H9 (cell line): ENCODE measurements around the gene LAGE3. TPM values are rescaled to one million over a fixed set of nuclear protein-coding genes. Genes with fewer than 3 reads are reported as not detected.

ENCODE experiments used
- DNase-seq: peaks from one replicate; pipeline ENCODE4 v3.0.0-alpha.2; 2017
- H2AFZ ChIP-seq: one replicate; pipeline ENCODE4 v1.6.1; 2013; ENCODE audit warnings: mild to moderate bottlenecking, low read length, control low read depth, moderate library complexity
- H2AK5ac ChIP-seq: 2 replicates; pipeline ENCODE4 v1.6.1; 2013; ENCODE audit warnings: low read length, control low read depth, mixed read lengths; ENCODE audit not compliant: insufficient read length
- H2BK120ac ChIP-seq: one replicate; pipeline ENCODE4 v1.6.1; 2013; ENCODE audit warnings: low read depth, mild to moderate bottlenecking, low read length, control low read depth, inconsistent platforms; ENCODE audit not compliant: poor library complexity, severe bottlenecking
- H2BK12ac ChIP-seq: 2 replicates; pipeline ENCODE4 v1.6.1; 2013; ENCODE audit warnings: low read length, control low read depth, mixed read lengths, low read depth; ENCODE audit not compliant: insufficient read length
- H2BK15ac ChIP-seq: 2 replicates; pipeline ENCODE4 v1.6.1; 2013; ENCODE audit warnings: low read depth, low read length, control low read depth
- H2BK20ac ChIP-seq: one replicate; pipeline ENCODE4 v1.6.1; 2013; ENCODE audit warnings: low read depth, mild to moderate bottlenecking, low read length, control low read depth, inconsistent platforms; ENCODE audit not compliant: poor library complexity, severe bottlenecking
- H2BK5ac ChIP-seq: 2 replicates; pipeline ENCODE4 v1.6.1; 2013; ENCODE audit warnings: low read length, control low read depth, mixed read lengths; ENCODE audit not compliant: insufficient read length
- H3K14ac ChIP-seq: 2 replicates; pipeline ENCODE4 v1.6.1; 2013; ENCODE audit warnings: low read length, control low read depth; ENCODE audit not compliant: insufficient read depth
- H3K18ac ChIP-seq: 2 replicates; pipeline ENCODE4 v1.6.1; 2013; ENCODE audit warnings: low read depth, mild to moderate bottlenecking, mixed read lengths, low read length, control low read depth; ENCODE audit not compliant: insufficient read length
- H3K23ac ChIP-seq: 2 replicates; pipeline ENCODE4 v1.6.1; 2013; ENCODE audit warnings: low read length, control low read depth, mixed read lengths, low read depth; ENCODE audit not compliant: insufficient read length
- H3K23me2 ChIP-seq: 2 replicates; pipeline ENCODE4 v1.6.1; 2013; ENCODE audit warnings: low read depth, mild to moderate bottlenecking, mixed read lengths, low read length, control low read depth; ENCODE audit not compliant: insufficient read length, poor library complexity, severe bottlenecking
- H3K27ac ChIP-seq: 2 replicates; pipeline ENCODE4 v1.5.1; 2013; ENCODE audit warnings: low read length, control low read depth, mixed read lengths, low read depth; ENCODE audit not compliant: insufficient read length
- H3K27me3 ChIP-seq: 2 replicates; pipeline ENCODE4 v1.6.1; 2013; ENCODE audit warnings: low read length, control low read depth, inconsistent platforms; ENCODE audit not compliant: insufficient read depth
- H3K4ac ChIP-seq: 2 replicates; pipeline ENCODE4 v1.6.1; 2013; ENCODE audit warnings: low read depth, mild to moderate bottlenecking, control low read depth, inconsistent platforms, low read length, moderate library complexity
- H3K4me1 ChIP-seq: 2 replicates; pipeline ENCODE4 v1.6.1; 2013; ENCODE audit warnings: low read length, control low read depth, inconsistent platforms; ENCODE audit not compliant: insufficient read depth
- H3K4me2 ChIP-seq: 2 replicates; pipeline ENCODE4 v1.6.1; 2013; ENCODE audit warnings: low read length, control low read depth, mixed read lengths; ENCODE audit not compliant: insufficient read length, insufficient read depth
- H3K56ac ChIP-seq: 2 replicates; pipeline ENCODE4 v1.6.1; 2013; ENCODE audit warnings: low read depth, mild to moderate bottlenecking, mixed read lengths, low read length, control low read depth; ENCODE audit not compliant: insufficient read length
- H3K79me1 ChIP-seq: 2 replicates; pipeline ENCODE4 v1.6.1; 2013; ENCODE audit warnings: low read depth, mild to moderate bottlenecking, moderate library complexity, low read length, control low read depth, inconsistent platforms; ENCODE audit not compliant: insufficient read depth, poor library complexity, severe bottlenecking
- H3K79me2 ChIP-seq: 2 replicates; pipeline ENCODE4 v1.6.1; 2013; ENCODE audit warnings: low read length, control low read depth, inconsistent platforms; ENCODE audit not compliant: insufficient read depth
- H3K9ac ChIP-seq: 2 replicates; pipeline ENCODE4 v1.6.1; 2013; ENCODE audit warnings: low read length, control low read depth, mixed read lengths; ENCODE audit not compliant: insufficient read length; ENCODE audit errors: extremely low read depth
- H3K9me3 ChIP-seq: one replicate; pipeline ENCODE4 v1.6.1; 2013; ENCODE audit warnings: low read depth, low read length, inconsistent platforms; ENCODE audit not compliant: control insufficient read depth
- H3T11ph ChIP-seq: one replicate; pipeline ENCODE4 v1.6.1; 2013; ENCODE audit warnings: mild to moderate bottlenecking, low read length, control low read depth, inconsistent platforms
- H4K20me1 ChIP-seq: one replicate; pipeline ENCODE4 v1.6.1; 2013; ENCODE audit not compliant: control insufficient read depth, insufficient read length, insufficient read depth
- H4K5ac ChIP-seq: 2 replicates; pipeline ENCODE4 v1.6.1; 2013; ENCODE audit warnings: low read depth, mild to moderate bottlenecking, mixed read lengths, low read length, control low read depth; ENCODE audit not compliant: insufficient read length
- H4K8ac ChIP-seq: replicated peaks from 2 replicates; pipeline ENCODE4 v1.6.1; 2013; ENCODE audit warnings: low read length, control low read depth, mixed read lengths, low read depth; ENCODE audit not compliant: insufficient read length
- H4K91ac ChIP-seq: 2 replicates; pipeline ENCODE4 v1.6.1; 2013; ENCODE audit warnings: low read depth, mild to moderate bottlenecking, moderate library complexity, mixed read lengths, low read length, control low read depth; ENCODE audit not compliant: insufficient read length
- H3K27ac Mint-ChIP-seq, 3 experiments: 2 replicates in 2 of 3; 3 replicates in 1 of 3; pipeline ENCODE4 v1.8.0; 2020 to 2021; ENCODE audit warnings: mixed read lengths in 3 of 3, mild to moderate bottlenecking in 1 of 3, moderate library complexity in 1 of 3
- H3K27me3 Mint-ChIP-seq: 2 replicates; pipeline ENCODE4 v1.8.0; 2021; ENCODE audit warnings: low read depth, mild to moderate bottlenecking, moderate library complexity, mixed read lengths
- H3K36me3 Mint-ChIP-seq, 3 experiments: 2 replicates in 2 of 3; 3 replicates in 1 of 3; pipeline ENCODE4 v1.8.0; 2020 to 2021; ENCODE audit warnings: low read depth in 3 of 3, mixed read lengths in 3 of 3; ENCODE audit not compliant: insufficient read depth in 1 of 3
- H3K4me1 Mint-ChIP-seq, 2 experiments: 2 replicates each; pipeline ENCODE4 v1.8.0; 2020; ENCODE audit warnings: mixed read lengths in 2 of 2
- H3K4me3 Mint-ChIP-seq, 2 experiments: 2 replicates in 1 of 2; 3 replicates in 1 of 2; pipeline ENCODE4 v1.8.0; 2020 to 2021; ENCODE audit warnings: mild to moderate bottlenecking in 2 of 2, mixed read lengths in 2 of 2, moderate library complexity in 1 of 2
- H3K9me3 Mint-ChIP-seq, 2 experiments: 2 replicates in 1 of 2; 3 replicates in 1 of 2; pipeline ENCODE4 v1.8.0; 2020; ENCODE audit warnings: mild to moderate bottlenecking in 2 of 2, mixed read lengths in 2 of 2, moderate library complexity in 1 of 2
- CTCF ChIP-seq: fragments of 200-600 bp; sonication (generic); conservative IDR thresholded peaks from 3 replicates; pipeline ENCODE4 v1.8.0; 2021; ENCODE audit warnings: antibody characterized with exemption, mild to moderate bottlenecking
- WGBS: extraction: QIAGEN DNeasy Blood & Tissue Kit; methylation state at CpG from one replicate; pipeline ENCODE4 v1.1.7; 2013; ENCODE audit warnings: missing lambda C conversion rate, low lambda C conversion rate, mixed read lengths; ENCODE audit not compliant: insufficient read length; ENCODE audit errors: extremely low coverage; 5-methylcytosine and 5-hydroxymethylcytosine counted together
- total RNA-seq: library from RNA; stranded (reverse); gene quantifications from 2 replicates; pipeline ENCODE4 v1.2.1, GENCODE V29; 2021

The LAGE3 gene
- total RNA-seq, 1 experiment from 2014 or later = 32.5 TPM

GRCh38 chrX:154469880-154470279, 9.2 kb downstream of the LAGE3 start:
- Histone ChIP-seq H4K91ac (no peak overlapping the region), H3K4me2 (no peak overlapping the region), H3T11ph (no peak overlapping the region), H2BK12ac (no peak overlapping the region), H3K9ac (no peak overlapping the region), H3K18ac (no peak overlapping the region), H2BK120ac (no peak overlapping the region), H3K23ac (no peak overlapping the region), H3K27me3 (no peaks in the 10 kb centered on the region), H4K20me1 (no peaks in the 10 kb centered on the region), H3K9me3 (peaks cover 27% of the 10 kb centered on the region), H4K8ac (no peak overlapping the region), H4K5ac (no peak overlapping the region), H2BK20ac (no peak overlapping the region), H3K79me2 (no peaks in the 10 kb centered on the region), H2AK5ac (no peak overlapping the region), H3K4ac (no peak overlapping the region), H3K27ac (no peak overlapping the region), H3K4me1 (no peaks in the 10 kb centered on the region), H3K14ac (no peak overlapping the region), H2AFZ (no peak overlapping the region), H2BK15ac (no peak overlapping the region), H2BK5ac (no peak overlapping the region), H3K56ac (no peak overlapping the region), H3K23me2 (no peaks in the 10 kb centered on the region), H3K79me1 (no peaks in the 10 kb centered on the region)
- no peak for DNase-seq
- peaks cover 58 to 86% of the 10 kb centered on the region in 2 experiments for H3K9me3 Mint-ChIP-seq
- H3K4me1 Mint-ChIP-seq = no peaks in the 10 kb centered on the region
- H3K27me3 Mint-ChIP-seq = no peaks in the 10 kb centered on the region; the same call in 1 of the 2 replicates
- H3K27ac Mint-ChIP-seq = no peak overlapping the region
- no peak overlapping the region for H3K4me3 Mint-ChIP-seq
- peaks cover 15 to 63% (median 59%) of the 10 kb centered on the region in 3 experiments for H3K36me3 Mint-ChIP-seq
- WGBS = no CpG with 5 or more reads among the region's 18 CpGs
- no peak for TF ChIP-seq CTCF
